Hepatocyte (in vitro differentiated cells): ENCODE results near the gene ST14.
"Not testable (repeated sequence)": the region's sequence is repeated elsewhere in the genome, so short reads cannot be mapped to it uniquely, and the experiment has no call there.

Source experiments
- CTCF ChIP-seq: fragments of 200-600 bp; sonication (generic); IDR thresholded peaks from 2 replicates; pipeline ENCODE4 v1.5.1; 2016; ENCODE audit warnings: antibody characterized with exemption, mild to moderate bottlenecking; ENCODE audit not compliant: poor library complexity
- EZH2 ChIP-seq: fragments of 200-600 bp; sonication (generic); IDR thresholded peaks from 2 replicates; pipeline ENCODE4 v1.6.1; 2016; ENCODE audit warnings: antibody characterized with exemption, mild to moderate bottlenecking, borderline replicate concordance

GRCh38 chr11:130193551-130193950, 34.0 kb downstream of the ST14 start:
- not testable (repeated sequence) for TF ChIP-seq CTCF, EZH2
